ENCODE measurements around the gene PICK1. TPM values are rescaled to one million over a fixed set of nuclear protein-coding genes. Genes with fewer than 3 reads are reported as not detected.

PICK1 gene
- total RNA-seq, 1 donor from 2014 or later = 10.3 TPM

DNA sequence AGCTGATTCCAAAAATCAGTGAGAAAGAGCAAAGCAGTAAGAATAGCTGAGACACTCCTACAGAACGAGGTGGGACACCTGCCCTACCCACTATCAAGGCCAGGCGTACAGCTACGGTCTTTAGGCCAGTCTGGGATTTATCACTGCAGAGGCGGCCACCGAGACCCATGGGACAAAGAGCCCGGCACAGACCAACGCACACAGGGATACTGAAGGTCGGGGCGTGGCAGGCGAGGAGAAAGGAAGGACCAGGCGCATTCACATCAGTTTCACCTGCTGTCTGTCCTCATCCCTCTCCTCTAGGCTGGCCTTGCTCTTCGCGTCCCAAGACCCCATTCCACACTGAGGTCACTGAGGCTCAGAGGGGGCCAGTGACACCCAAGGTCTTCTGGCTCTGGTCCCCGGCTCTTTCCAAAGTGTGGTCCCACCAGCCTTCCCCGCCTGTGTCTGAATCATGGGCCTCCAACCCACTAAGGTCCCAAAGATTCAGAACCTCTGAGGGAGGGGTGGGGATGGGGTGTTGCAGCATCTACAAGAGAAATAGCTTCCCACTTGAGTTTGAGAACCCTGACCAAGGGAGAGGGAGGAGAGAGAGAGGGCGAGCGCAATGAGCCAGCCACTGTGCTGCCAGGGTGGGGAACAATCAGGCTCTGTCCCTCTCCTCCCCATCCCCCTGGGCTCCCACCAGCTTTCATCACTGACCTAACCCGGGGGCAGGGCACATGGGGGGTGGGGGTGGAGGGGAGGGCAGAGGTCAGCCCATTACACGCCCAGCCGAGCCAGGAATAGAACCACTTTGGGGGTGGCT is 7.2 kb upstream of the PICK1 start:
- intact Hi-C loops (cut with micrococcal nuclease) = no loop called here

- intact Hi-C loops (cut with micrococcal nuclease) = no loop called here
These were observed 6.5 kb upstream of the PICK1 start for GRCh38 chr22:38050720-38051119.

DNA sequence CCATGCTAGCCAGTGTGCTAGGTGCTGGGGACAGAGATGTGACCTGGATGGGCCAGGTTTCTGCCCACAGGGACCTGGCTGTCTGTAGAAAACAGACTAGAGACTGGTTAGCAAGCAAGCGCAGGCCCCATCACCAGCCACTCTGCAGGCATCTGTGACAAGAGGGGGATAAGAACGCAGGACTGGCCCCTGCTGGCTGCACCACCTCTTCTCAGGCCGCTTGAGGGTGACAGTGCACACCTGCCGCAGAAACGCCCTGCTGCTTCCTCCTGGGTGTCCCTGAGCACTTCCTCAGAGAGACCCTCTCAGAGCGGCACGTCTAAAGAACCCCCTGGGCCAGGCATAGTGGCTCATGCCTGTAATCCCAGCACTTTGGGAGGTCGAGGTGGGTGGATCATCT is 5.9 kb upstream of the PICK1 start:
- intact Hi-C loops (cut with micrococcal nuclease) = no loop called here

- intact Hi-C loops (cut with micrococcal nuclease) = loop anchor here (1.0 kb wide), 4 partner anchors 149 to 653 kb away; partner anchors contain the start of genes GTPBP1 and MAFF
These were observed 5.0 kb upstream of the PICK1 start for GRCh38 chr22:38051900-38052862.

DNA sequence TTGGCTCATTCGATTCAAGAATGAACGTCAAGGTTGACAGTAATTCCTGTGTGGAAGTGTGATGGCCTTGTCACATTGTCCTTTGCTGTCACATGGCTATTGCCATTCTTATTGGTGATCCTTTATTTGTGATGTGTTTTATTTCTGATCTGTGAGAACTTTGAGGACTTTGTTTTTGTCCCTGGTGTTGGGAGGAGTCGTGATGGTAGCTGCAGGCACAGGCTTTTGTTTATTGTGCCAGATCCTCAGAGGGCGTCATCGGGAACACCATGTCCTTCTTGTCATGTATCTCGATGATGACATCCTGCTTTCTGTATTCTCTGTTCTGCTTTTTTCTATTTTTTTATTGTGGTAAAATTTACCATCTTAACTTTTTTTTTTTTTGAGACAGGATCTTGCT is 5.6 kb downstream of the PICK1 start:
- intact Hi-C loops (cut with micrococcal nuclease) = no loop called here

- intact Hi-C loops (cut with micrococcal nuclease) = loop anchor here (5.0 kb wide), 1 partner anchor 78 kb away; no protein-coding TSS in a partner anchor
These were observed 8.3 kb downstream of the PICK1 start for GRCh38 chr22:38065539-38065938.

- intact Hi-C loops (cut with micrococcal nuclease) = loop anchor here (5.0 kb wide), 1 partner anchor 79 kb away; no protein-coding TSS in a partner anchor
These were observed 9.3 kb downstream of the PICK1 start for GRCh38 chr22:38066381-38067027.

GRCh38 chr22:38067028-38067415 is 9.8 kb downstream of the PICK1 start:
- intact Hi-C loops (cut with micrococcal nuclease) = loop anchor here (5.0 kb wide), 1 partner anchor 80 kb away; no protein-coding TSS in a partner anchor

DNA sequence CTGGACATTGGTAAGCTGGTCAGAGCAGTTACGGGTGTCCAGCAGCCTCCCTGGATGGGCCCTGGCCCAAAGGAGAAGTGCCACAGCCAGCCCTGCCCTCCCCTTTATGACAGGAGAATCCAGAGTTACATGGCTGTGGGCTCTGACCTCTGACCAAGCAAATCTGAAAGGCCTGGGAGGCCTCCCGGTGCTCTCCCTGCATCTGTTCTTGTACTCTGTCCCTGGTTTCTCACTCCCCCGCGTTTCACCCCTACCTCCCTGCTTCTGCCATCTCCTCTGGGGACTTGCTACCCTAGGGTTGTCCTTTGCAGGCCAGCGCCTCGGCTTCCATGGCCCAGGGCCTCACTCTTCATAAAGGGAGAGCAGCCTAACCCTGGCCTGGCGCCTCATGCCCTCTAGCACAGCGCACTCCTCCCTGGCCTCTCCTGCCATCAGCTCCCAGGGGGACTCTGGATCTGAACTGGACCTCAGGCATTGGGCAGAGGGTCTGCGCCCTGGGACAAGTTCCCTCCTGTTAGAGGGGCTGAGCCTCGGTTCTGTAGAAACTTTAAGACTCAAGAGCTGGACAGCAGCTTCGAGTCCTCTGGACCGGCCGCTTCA is 10.7 kb downstream of the PICK1 start:
- intact Hi-C loops (cut with micrococcal nuclease) = loop anchor here (5.0 kb wide), 1 partner anchor 81 kb away; no protein-coding TSS in a partner anchor

DNA sequence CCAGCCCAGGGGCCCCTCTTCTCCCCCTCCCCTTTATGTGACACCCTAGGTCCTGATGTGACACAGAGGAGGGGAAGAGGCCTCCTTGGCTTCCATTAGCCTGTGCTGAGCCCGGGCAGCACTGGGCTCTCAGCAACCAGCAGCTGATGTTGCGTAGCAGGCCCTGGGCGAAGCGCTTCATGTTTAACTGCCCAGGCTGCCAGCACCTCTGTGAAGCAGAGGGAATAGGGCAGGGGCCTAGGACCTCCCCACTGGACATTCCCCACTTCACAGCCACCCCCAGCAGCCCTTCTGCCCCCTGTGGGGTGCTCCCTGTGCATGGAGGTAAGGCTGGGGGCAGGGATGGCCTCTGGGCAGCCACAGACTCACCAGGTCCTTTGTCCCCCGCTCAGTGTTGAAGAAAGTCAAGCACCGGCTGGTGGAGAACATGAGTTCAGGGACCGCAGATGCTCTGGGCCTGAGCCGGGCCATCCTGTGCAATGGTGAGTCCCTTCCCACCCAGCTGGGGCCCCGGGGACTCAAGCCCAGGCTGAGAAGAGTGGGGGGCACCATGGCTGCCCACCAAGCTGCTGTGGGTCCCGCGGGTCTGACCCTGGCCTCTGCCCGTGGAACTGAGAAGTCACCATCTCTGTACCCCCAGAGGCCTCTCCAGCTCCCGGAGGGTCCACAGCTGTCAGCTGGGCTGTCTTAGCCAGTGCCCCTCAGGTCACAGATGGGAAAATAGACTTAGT is 11.6 kb downstream of the PICK1 start:
- intact Hi-C loops (cut with micrococcal nuclease) = loop anchor here (5.0 kb wide), 1 partner anchor 82 kb away; no protein-coding TSS in a partner anchor

- intact Hi-C loops (cut with micrococcal nuclease) = loop anchor here (5.0 kb wide), 1 partner anchor 82 kb away; no protein-coding TSS in a partner anchor
These were observed 12.4 kb downstream of the PICK1 start for GRCh38 chr22:38069372-38070249.

DNA sequence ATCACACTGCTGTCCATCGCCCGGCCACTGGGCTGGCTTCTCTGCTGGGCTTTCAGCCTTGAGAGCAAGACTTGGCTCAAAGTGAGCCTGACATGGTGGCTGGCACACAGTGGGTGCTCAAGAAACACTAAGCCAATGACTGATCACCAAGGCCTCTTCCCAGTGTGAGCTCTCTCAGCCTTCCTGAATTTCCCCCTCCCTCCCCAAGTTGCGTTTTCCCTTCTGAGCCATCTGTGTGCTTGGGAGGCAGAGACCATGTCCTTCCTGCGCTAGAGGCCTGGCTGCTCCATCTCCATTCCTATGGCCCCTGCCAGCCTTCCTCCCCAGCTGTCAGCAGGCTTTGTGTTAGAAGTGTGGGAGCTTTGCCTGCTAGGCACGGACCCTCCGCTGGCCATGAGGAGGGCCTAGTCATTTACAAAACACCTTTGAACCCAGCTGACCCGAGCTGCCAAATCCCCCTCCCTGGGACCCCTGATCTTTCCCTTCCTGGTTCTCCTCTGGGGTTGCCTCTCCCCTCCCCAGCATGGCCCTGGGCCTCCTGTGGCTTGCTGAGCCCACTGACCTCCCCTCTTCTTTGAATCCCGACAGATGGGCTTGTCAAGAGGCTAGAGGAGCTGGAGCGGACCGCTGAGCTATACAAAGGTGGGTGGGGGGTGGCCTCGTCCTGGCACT is 13.2 kb downstream of the PICK1 start:
- intact Hi-C loops (cut with micrococcal nuclease) = no loop called here

- intact Hi-C loops (cut with micrococcal nuclease) = no loop called here
These were observed 14.5 kb downstream of the PICK1 start for GRCh38 chr22:38071421-38072321.

- intact Hi-C loops (cut with micrococcal nuclease) = no loop called here
These were observed 15.3 kb downstream of the PICK1 start for GRCh38 chr22:38072322-38073149.

DNA sequence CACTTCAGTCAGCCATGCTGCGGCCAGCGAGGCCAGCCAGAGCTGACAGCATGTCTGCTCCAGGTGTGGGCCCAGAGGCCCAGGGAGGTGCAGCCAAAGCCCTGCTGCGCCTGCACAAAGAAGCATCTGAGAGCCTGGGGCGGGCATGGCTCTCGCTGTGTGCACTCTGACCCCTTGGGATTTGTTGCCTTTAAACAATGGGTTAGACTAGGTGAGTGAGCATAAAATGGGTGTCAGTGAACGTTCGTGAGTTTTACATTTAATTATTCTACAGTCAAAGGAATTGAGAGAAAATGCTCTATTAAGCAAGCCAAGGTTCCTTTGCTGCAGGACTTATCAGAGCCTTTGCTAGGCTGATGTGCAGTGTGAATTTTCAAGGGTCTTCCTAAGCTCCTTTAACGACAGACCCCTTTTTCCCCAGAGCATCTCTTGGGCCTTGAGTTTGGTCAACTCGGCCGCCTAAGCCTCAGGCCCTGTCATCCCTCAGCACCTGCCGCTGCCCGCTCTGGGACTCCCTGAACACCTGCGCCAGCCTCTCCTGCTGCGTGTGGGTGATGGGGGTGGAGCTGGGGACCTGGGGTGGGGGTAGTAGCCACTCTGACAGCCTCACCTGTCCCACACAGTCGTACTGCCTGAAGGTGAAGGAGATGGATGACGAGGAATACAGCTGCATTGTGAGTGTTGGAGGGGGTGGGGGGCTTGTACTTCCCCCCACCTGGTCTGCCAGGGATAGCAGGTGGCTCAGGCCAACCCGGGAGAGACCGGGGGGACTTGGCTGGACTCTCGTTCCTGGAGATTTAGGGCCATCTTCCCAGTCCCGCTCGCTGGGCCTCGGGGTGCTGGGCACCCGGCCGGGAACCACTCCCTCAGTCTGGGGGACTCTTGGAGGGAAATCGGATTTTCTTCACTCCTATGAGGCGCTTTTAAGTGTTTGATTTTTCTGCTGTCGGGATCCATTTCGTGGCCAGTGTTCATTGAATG is 16.2 kb downstream of the PICK1 start:
- intact Hi-C loops (cut with micrococcal nuclease) = no loop called here
